Measurements from ENCODE around the gene PROSER3.

Gene PROSER3

GRCh38 chr19:35777961-35778360, 20.0 kb downstream of the PROSER3 start:
- no peak for DNase-seq

GRCh38 chr19:35779033-35779432, 21.1 kb downstream of the PROSER3 start:
- DNase-seq: no peak

GRCh38 chr19:35780058-35780457, 22.1 kb downstream of the PROSER3 start:
- no peak for DNase-seq

GRCh38 chr19:35780717-35781116, 22.7 kb downstream of the PROSER3 start:
- no peak for DNase-seq

GRCh38 chr19:35781650-35782049, 23.7 kb downstream of the PROSER3 start:
- no peak for DNase-seq

- no peak for DNase-seq
These were observed 24.6 kb downstream of the PROSER3 start for GRCh38 chr19:35782589-35782988.

GRCh38 chr19:35783469-35784434, 25.8 kb downstream of the PROSER3 start:
- DNase-seq: no peak

GRCh38 chr19:35784503-35785338, 26.7 kb downstream of the PROSER3 start:
- DNase-seq: no peak

GRCh38 chr19:35785339-35785627, 27.3 kb downstream of the PROSER3 start:
- DNase-seq: no peak

GRCh38 chr19:35786299-35787160, 28.6 kb downstream of the PROSER3 start:
- no peak for DNase-seq

- DNase-seq: no peak
These were observed 29.3 kb downstream of the PROSER3 start for GRCh38 chr19:35787227-35787799.

- DNase-seq: no peak
These were observed 30.4 kb downstream of the PROSER3 start for GRCh38 chr19:35788205-35788960.

GRCh38 chr19:35789195-35789977, 31.4 kb downstream of the PROSER3 start:
- DNase-seq: no peak

GRCh38 chr19:35789978-35790944, 32.3 kb downstream of the PROSER3 start:
- no peak for DNase-seq

- DNase-seq: no peak
These were observed 33.2 kb downstream of the PROSER3 start for GRCh38 chr19:35790981-35791813.

- DNase-seq: no peak
These were observed 33.9 kb downstream of the PROSER3 start for GRCh38 chr19:35791814-35792279.

GRCh38 chr19:35792312-35792711, 34.3 kb downstream of the PROSER3 start:
- no peak for DNase-seq

GRCh38 chr19:35792888-35793287, 34.9 kb downstream of the PROSER3 start:
- no peak for DNase-seq
